22Rv1 (cell line): ENCODE data around the gene WAPL.

Experiments used
- H3K27ac ChIP-seq: fragments of 450-650 bp; 2 replicates; pipeline ENCODE4 v1.5.1; 2017
- CTCF ChIP-seq: fragments of 450-650 bp; IDR thresholded peaks from 2 replicates; pipeline ENCODE4 v1.5.1; 2017; ENCODE audit warnings: mild to moderate bottlenecking
- ZFX ChIP-seq: fragments of 450-650 bp; IDR thresholded peaks from 2 replicates; pipeline ENCODE4 v1.6.1; 2017; ENCODE audit warnings: antibody characterized with exemption, borderline replicate concordance

Gene WAPL

GRCh38 chr10:86399514-86399878, 122.1 kb downstream of the WAPL start:
- TF ChIP-seq ZFX (no peak), CTCF (no peak)
- peak overlapping the region; percentile 94 for H3K27ac ChIP-seq

GRCh38 chr10:86397120-86397519, 124.5 kb downstream of the WAPL start:
- TF ChIP-seq CTCF (no peak), ZFX (no peak)
- H3K27ac ChIP-seq, result no peak overlapping the region

GRCh38 chr10:86393862-86394455, 127.6 kb downstream of the WAPL start:
- TF ChIP-seq ZFX, result no peak
- no peak for TF ChIP-seq CTCF
- no peak overlapping the region for H3K27ac ChIP-seq

GRCh38 chr10:86393362-86393761, 128.2 kb downstream of the WAPL start:
- no peak overlapping the region for H3K27ac ChIP-seq
- TF ChIP-seq CTCF (no peak), ZFX (no peak)

GRCh38 chr10:86392723-86393094, 128.9 kb downstream of the WAPL start:
- H3K27ac ChIP-seq, result no peak overlapping the region
- no peak for TF ChIP-seq ZFX
- TF ChIP-seq CTCF, result no peak

GRCh38 chr10:86391986-86392722, 129.4 kb downstream of the WAPL start:
- no peak overlapping the region for H3K27ac ChIP-seq
- TF ChIP-seq ZFX (no peak), CTCF (no peak)

GRCh38 chr10:86391236-86391840, 130.3 kb downstream of the WAPL start:
- no peak overlapping the region for H3K27ac ChIP-seq

More at GRCh38 chr10:86391236-86391840, 130.3 kb downstream of the WAPL start:
- no peak for TF ChIP-seq CTCF
- no peak for TF ChIP-seq ZFX
